H1 (cell line): Measurements from ENCODE around the gene PAK5.

Source experiments
- BRCA1 ChIP-seq: IDR thresholded peaks from 2 replicates; pipeline ENCODE4 v1.6.1; 2012; ENCODE audit warnings: low read depth, low read length, improper control_type of control experiment
- CREB1 ChIP-seq: IDR thresholded peaks from 2 replicates; pipeline ENCODE4 v1.6.1; 2012; ENCODE audit warnings: inconsistent platforms
- EP300 ChIP-seq, 2 experiments: IDR thresholded peaks; 1 replicate in 1 of 2; 2 replicates in 1 of 2; pipeline ENCODE4 v1.6.1; 2011 to 2012; ENCODE audit warnings: low read depth in 2 of 2, low read length in 2 of 2, mild to moderate bottlenecking in 2 of 2, borderline replicate concordance in 1 of 2, inconsistent platforms in 1 of 2, moderate library complexity in 1 of 2
- KDM1A ChIP-seq: fragments of 200-600, 300-600 bp; sonication (generic); IDR thresholded peaks from 2 replicates; pipeline ENCODE4 v1.7.1; 2016; ENCODE audit warnings: mild to moderate bottlenecking, low read length, borderline replicate concordance
- POLR2AphosphoS5 ChIP-seq: IDR thresholded peaks from 2 replicates; pipeline ENCODE4 v1.6.1; 2011; ENCODE audit warnings: low read depth, low read length
- SUZ12 ChIP-seq: fragments of 200-600 bp; sonication (generic); IDR thresholded peaks from 2 replicates; pipeline ENCODE4 v1.6.1; 2012; ENCODE audit warnings: mild to moderate bottlenecking, inconsistent platforms, low read length, moderate library complexity, mixed read lengths
- TAF1 ChIP-seq: IDR thresholded peaks from 2 replicates; pipeline ENCODE4 v1.6.1; 2011; ENCODE audit warnings: mild to moderate bottlenecking, low read depth, low read length
- TEAD4 ChIP-seq: IDR thresholded peaks from 2 replicates; pipeline ENCODE4 v1.6.1; 2012; ENCODE audit warnings: low read depth, low read length, inconsistent platforms, mixed read lengths
- TF ChIP-seq, protein P1 (sequence below), 3 experiments: IDR thresholded peaks; 1 replicate in 2 of 3; 2 replicates in 1 of 3; pipeline versions ENCODE4 v1.5.1 to v1.6.1; 2011; ENCODE audit warnings: low read length in 3 of 3, mild to moderate bottlenecking in 3 of 3, inconsistent platforms in 2 of 3, low read depth in 1 of 3, moderate library complexity in 1 of 3; ENCODE audit not compliant: insufficient read depth in 1 of 3; ENCODE audit errors: control extremely low read depth in 1 of 3

DNA sequence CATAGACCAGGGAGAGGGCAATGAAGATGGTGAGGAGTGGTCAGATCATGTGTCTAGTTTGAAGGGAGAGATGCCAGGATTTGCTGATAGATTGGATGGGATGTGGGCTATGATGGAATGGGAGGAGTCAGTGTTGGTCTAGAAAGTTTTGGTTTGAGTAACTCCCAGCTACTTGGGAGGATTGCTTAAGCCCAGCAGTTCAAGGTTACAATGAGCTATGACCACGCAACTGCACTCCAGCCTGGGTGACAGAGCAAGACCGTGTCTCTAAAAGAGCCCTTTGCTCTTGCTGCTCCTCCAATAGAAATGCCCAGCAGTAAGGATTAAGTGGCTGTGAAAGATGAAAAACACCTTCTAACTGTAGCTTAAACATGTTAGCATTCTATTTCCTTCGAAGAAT, 342.7 kb downstream of the PAK5 start:
- TF ChIP-seq CREB1 (no peak), KDM1A (no peak), SUZ12 (no peak), POLR2AphosphoS5 (no peak), TEAD4 (no peak), TAF1 (no peak), EP300 (IDR thresholded peaks at IDR 0.05; ENCODE audit: borderline replicate concordance in 1 of 2, low read depth in 2 of 2, low read length in 2 of 2) (no peak), BRCA1 (no peak)
- TF ChIP-seq, protein P1, sequence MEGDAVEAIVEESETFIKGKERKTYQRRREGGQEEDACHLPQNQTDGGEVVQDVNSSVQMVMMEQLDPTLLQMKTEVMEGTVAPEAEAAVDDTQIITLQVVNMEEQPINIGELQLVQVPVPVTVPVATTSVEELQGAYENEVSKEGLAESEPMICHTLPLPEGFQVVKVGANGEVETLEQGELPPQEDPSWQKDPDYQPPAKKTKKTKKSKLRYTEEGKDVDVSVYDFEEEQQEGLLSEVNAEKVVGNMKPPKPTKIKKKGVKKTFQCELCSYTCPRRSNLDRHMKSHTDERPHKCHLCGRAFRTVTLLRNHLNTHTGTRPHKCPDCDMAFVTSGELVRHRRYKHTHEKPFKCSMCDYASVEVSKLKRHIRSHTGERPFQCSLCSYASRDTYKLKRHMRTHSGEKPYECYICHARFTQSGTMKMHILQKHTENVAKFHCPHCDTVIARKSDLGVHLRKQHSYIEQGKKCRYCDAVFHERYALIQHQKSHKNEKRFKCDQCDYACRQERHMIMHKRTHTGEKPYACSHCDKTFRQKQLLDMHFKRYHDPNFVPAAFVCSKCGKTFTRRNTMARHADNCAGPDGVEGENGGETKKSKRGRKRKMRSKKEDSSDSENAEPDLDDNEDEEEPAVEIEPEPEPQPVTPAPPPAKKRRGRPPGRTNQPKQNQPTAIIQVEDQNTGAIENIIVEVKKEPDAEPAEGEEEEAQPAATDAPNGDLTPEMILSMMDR (IDR thresholded peaks at IDR 0.05; ENCODE audit: control extremely low read depth in 1 of 3, insufficient read depth in 1 of 3, low read depth in 1 of 3, low read length in 3 of 3), result no peak
